Measurements from ENCODE around the gene FMOD.

FMOD gene

DNA sequence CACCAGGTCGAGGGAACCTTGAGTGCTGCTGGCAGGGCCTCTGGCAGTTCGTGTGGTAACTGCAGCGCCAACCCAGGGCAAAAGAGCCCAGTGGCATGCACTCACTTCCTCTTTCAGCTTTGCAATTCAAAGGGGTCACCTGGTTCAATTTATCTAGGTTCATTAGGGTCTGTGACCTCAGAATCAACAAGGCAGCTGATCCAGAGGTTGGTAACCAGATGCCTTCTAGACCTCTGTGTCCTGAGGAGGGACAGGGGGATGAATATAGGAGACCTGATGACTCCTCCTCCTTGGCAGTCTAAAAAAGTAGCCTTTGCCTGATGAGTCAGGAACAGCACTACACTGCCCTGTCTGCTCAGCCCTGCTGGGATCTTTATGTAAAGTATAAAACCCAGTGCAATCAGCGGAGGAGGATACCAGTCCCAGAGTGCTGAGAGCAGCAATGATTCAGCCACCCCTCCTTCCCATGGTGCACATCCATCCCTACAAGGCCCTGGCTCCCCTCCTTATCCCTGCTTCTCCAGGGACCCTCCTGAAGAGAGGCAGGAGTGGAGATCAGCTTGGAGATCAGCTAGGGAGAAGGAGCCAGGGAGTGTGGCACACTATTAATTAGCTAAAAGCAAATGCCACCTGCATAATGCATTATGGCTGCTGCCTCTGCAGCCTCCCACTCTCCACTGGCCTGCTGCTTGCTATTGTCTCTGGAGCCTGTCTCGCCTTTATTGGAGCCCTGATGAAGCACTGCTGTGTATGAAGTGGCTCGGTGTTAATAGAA lies 11.2 kb upstream of the FMOD start:
- no peak for DNase-seq (ENCODE audit: low read depth in 1 of 2, low spot score in 1 of 2)

- DNase-seq (ENCODE audit: low read depth in 1 of 2, low spot score in 1 of 2), result no peak
Measured at GRCh38 chr1:203360547-203361185, 9.7 kb upstream of the FMOD start.

DNA sequence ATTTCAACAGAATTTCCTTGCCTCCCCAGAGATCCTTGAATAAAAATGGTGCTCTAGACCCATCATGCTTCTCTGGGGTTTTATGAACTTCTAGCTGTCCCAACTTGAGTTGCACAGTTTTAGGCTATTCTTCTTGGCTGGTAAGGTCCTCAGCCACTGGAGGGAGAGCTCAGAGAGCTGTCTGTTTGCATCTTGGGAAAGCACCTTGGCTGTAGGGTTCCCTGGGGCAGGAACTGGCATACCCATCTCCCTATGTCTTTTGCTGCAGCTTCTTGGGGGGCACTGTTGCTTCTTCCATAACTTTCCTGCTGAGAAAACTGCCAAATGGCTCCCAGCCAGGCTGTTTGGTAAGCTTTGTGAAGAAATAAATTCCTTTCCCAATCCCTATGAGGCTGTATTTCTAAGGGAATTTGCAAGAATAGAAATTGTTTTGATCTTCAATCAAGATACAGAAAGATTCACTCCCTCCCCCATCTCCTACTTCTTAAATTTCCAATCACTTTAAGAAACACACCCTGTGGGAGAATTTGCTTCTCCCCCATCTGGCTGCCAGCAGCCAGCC lies 8.2 kb upstream of the FMOD start:
- no peak for DNase-seq (ENCODE audit: low read depth in 1 of 2, low spot score in 1 of 2)

GRCh38 chr1:203354246-203354645 lies 3.3 kb upstream of the FMOD start:
- no peak for DNase-seq (ENCODE audit: low read depth in 1 of 2, low spot score in 1 of 2)

GRCh38 chr1:203353486-203353885 lies 2.6 kb upstream of the FMOD start:
- DNase-seq (ENCODE audit: low read depth in 1 of 2, low spot score in 1 of 2), result no peak

GRCh38 chr1:203349773-203350524 lies 973 bp downstream of the FMOD start:
- DNase-seq (ENCODE audit: low read depth in 1 of 2, low spot score in 1 of 2), result no peak

GRCh38 chr1:203349166-203349565 lies 1.8 kb downstream of the FMOD start:
- DNase-seq (ENCODE audit: low read depth in 1 of 2, low spot score in 1 of 2), result no peak

DNA sequence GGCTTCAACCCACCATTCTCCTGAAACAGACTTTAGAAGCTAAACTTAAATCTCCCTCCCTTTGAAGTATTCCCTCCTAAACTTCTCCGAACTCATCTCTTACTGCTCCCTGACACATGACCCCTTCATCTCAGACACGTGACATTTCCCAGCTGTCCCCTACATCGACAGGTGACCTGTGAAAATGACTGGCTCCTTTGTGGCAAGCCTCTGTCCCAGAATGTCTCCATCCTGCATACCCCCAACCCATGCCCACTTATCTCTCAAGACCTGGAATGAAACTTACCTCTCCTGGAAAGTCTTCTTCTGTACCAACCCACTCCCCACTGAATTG lies 4.2 kb downstream of the FMOD start:
- DNase-seq (ENCODE audit: low read depth in 1 of 2, low spot score in 1 of 2), result no peak

GRCh38 chr1:203346060-203346768 lies 4.7 kb downstream of the FMOD start:
- no peak for DNase-seq (ENCODE audit: low read depth in 1 of 2, low spot score in 1 of 2)

DNA sequence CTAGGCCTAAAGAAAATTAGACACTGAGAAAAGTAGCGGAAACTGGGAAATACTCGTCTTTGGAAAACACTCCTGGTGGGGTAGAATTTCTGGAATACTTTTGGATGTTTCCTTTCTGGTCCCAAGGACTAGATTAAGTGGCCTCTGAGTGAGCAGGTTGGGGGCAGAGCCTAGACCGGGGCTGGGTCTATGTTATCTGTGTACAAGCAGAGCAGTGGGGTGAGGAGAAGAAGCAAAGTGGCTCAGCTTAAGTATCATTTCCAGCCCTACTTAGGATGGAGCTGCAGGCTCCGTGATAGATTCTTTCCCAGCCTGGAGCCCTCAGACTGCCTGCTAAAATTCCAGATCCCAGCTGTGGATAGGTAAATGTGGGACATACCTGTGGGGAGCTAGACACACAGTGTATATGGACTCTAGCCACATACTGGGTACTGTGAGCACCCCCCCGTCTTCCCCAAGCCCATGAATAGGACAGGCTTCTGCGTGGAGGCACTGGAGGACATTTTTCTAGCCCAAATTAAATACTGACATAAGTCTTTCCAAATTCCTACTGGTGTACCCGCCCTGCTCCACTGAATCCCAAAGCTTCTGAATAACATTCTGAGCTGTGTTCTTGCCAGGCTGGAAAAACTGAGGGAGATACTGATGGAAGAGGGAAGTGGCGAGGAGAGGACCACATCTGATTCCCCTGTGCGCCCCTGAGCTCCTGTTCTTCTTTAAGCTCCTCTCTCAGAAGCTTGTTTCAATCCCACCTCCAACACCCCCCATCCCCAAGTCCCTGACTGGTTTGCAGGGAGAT lies 6.8 kb downstream of the FMOD start:
- no peak for DNase-seq (ENCODE audit: low read depth in 1 of 2, low spot score in 1 of 2)

DNA sequence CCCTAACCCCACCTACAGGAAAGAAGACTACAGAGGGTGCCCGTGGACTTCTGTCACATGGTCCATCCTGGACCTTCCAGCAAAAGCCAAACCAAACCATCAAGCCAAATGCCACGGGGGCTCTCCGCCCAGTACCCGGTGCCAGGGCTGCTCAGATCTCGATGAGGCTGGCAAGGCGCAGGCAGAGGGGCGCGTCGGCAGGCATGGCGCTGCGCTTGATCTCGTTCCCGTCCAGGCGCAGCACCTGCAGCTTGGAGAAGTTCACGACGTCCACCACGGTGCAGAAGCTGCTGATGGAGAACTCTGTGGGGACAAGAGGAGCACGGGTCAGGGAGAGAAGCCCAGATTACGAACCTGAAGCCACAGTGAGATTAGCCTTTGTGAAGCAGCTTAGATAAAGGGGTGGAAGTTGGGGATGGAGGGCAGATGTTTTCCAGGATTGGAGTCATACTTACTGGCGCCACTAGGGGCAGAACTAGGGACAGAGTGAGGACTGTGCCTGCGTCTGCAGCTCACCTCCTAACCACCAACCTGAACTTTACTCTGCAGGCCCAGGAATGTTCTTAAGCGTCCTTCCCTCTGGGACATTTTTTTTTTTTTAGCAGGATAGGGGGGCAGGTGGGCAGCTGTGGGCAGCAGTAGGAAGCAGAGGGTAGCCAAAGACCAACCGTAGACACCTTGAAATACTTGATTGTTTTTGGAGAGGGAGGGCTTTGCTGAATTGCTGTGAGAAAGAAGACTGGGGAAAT lies 8.6 kb downstream of the FMOD start:
- peak in 1 of 2 donors; percentile 37 for DNase-seq (ENCODE audit: low read depth in 1 of 2, low spot score in 1 of 2)

GRCh38 chr1:203340112-203340790 lies 10.7 kb downstream of the FMOD start:
- DNase-seq (ENCODE audit: low read depth in 1 of 2, low spot score in 1 of 2), result peak in 1 of 2 donors; percentile 68

GRCh38 chr1:203338335-203339036 lies 12.4 kb downstream of the FMOD start:
- DNase-seq (ENCODE audit: low read depth in 1 of 2, low spot score in 1 of 2), result peak in 1 of 2 donors; percentile 42

DNA sequence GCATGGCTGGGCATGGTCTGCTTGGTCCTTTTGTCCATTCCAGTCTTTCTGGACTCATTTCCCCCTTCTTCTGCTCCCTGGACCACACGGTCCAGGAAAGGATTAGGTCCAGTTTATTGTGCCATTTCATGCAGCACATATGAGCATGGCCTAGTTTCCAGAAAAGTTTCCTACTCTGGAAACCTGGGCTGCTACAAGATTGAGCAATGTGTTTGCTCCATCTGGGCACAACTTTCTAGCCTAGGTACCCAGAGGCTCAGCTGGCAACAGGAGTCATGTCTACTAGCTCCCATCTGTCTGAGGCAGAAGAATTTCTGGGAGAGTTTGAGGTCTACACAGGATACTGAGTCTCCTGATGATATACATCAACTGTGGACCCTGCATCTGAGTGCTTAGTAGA lies 14.8 kb downstream of the FMOD start:
- no peak for DNase-seq (ENCODE audit: low read depth in 1 of 2, low spot score in 1 of 2)

GRCh38 chr1:203335503-203335902 lies 15.4 kb downstream of the FMOD start:
- DNase-seq (ENCODE audit: low read depth in 1 of 2, low spot score in 1 of 2), result no peak

- DNase-seq (ENCODE audit: low read depth in 1 of 2, low spot score in 1 of 2), result no peak
Measured at GRCh38 chr1:203331224-203331623, 19.7 kb downstream of the FMOD start.

GRCh38 chr1:203328714-203329122 lies 22.2 kb downstream of the FMOD start:
- no peak for DNase-seq (ENCODE audit: low read depth in 1 of 2, low spot score in 1 of 2)

- DNase-seq (ENCODE audit: low read depth in 1 of 2, low spot score in 1 of 2), result peak; percentile 33 to 46
Measured at GRCh38 chr1:203327684-203328457, 23.1 kb downstream of the FMOD start.
